OCI-LY7 (cell line): ENCODE results near the gene UNC13A. TPM values are rescaled to one million over a fixed set of nuclear protein-coding genes. Genes with fewer than 3 reads are reported as not detected.

Source experiments
- BruUV-seq: library from RNA; stranded (reverse); fragments of 400-500 nt; replicated peaks from 2 replicates; lab custom pipeline; 2021; lab: Mats Ljungman, UMichigan
- CTCF ChIA-PET: fragments of 300-600 bp; sonication (Branson Sonifier 250); formaldehyde crosslinking; loops from one replicate; lab custom pipeline; 2022; ENCODE audit warnings: antibody characterized with exemption; ENCODE audit not compliant: unreplicated experiment; lab: Charles Lee
- POLR2A ChIA-PET: fragments of 300-600 bp; sonication (Branson Sonifier 250); formaldehyde crosslinking; loops from one replicate; lab custom pipeline; 2022; ENCODE audit warnings: antibody characterized with exemption; lab: Charles Lee
- DNase-seq: peaks from one replicate; pipeline ENCODE4 v3.0.0-alpha.2; 2015; ENCODE audit warnings: low spot score
- H2AFZ ChIP-seq: fragments of 200-600 bp; sonication (generic), shearing (Covaris generic); 2 replicates; pipeline ENCODE4 v1.6.1; 2014; ENCODE audit warnings: mild to moderate bottlenecking, antibody characterized with exemption, low read length, moderate library complexity
- H3K27ac ChIP-seq: fragments of 200-600 bp; sonication (generic); 2 replicates; pipeline ENCODE4 v1.5.1; 2014; ENCODE audit warnings: mixed run types, low read depth, mild to moderate bottlenecking, moderate library complexity, low read length, inconsistent platforms; ENCODE audit not compliant: poor library complexity, severe bottlenecking
- H3K36me3 ChIP-seq: fragments of 200-600 bp; sonication (generic); 2 replicates; pipeline ENCODE4 v1.6.1; 2014; ENCODE audit warnings: mild to moderate bottlenecking, antibody characterized with exemption, low read length, moderate library complexity, mixed read lengths; ENCODE audit not compliant: insufficient read depth
- H3K4me1 ChIP-seq: fragments of 200-600 bp; sonication (generic); 2 replicates; pipeline ENCODE4 v1.5.1; 2014; ENCODE audit warnings: mild to moderate bottlenecking, low read length; ENCODE audit not compliant: insufficient read depth, poor library complexity, severe bottlenecking
- H3K4me2 ChIP-seq: fragments of 200-600 bp; sonication (generic); 2 replicates; pipeline ENCODE4 v1.6.1; 2014; ENCODE audit warnings: mild to moderate bottlenecking, low read length
- H3K4me3 ChIP-seq: fragments of 200-600 bp; sonication (generic); 2 replicates; pipeline ENCODE4 v1.5.1; 2014; ENCODE audit warnings: mild to moderate bottlenecking, low read depth, low read length; ENCODE audit not compliant: poor library complexity, severe bottlenecking
- H3K79me2 ChIP-seq: fragments of 200-600 bp; sonication (generic); 2 replicates; pipeline ENCODE4 v1.6.1; 2016; ENCODE audit warnings: low read depth, mild to moderate bottlenecking, low read length, moderate library complexity, mixed read lengths; ENCODE audit not compliant: insufficient read depth
- H3K9me2 ChIP-seq: fragments of 200-600 bp; sonication (generic); 2 replicates; pipeline ENCODE4 v1.6.1; 2016; ENCODE audit warnings: mild to moderate bottlenecking, low read length, mixed read lengths; ENCODE audit not compliant: insufficient read depth
- H3K9me3 ChIP-seq: fragments of 200-600 bp; sonication (generic); 2 replicates; pipeline ENCODE4 v1.6.1; 2014; ENCODE audit warnings: mild to moderate bottlenecking, mixed run types, low read length, mixed read lengths
- H4K20me1 ChIP-seq: fragments of 200-600 bp; sonication (generic); 2 replicates; pipeline ENCODE4 v1.6.1; 2014; ENCODE audit warnings: mild to moderate bottlenecking, antibody characterized with exemption, low read length, moderate library complexity, mixed read lengths; ENCODE audit not compliant: insufficient read depth
- EZH2phosphoT487 ChIP-seq: fragments of 200-600 bp; sonication (generic); IDR thresholded peaks from 2 replicates; pipeline ENCODE4 v1.6.1; 2018; ENCODE audit warnings: low read depth, borderline replicate concordance, mild to moderate bottlenecking, mixed run types, antibody characterized with exemption, low read length, moderate library complexity, mixed read lengths
- intact Hi-C: fragments of 100-400 bp; cut with micrococcal nuclease; formaldehyde crosslinking; loops from one replicate; pipeline ENCODE4 v1.10.0; 2022; ENCODE audit not compliant: unreplicated experiment
- total RNA-seq, 2 experiments: library from RNA; depleted of rRNA in 1 of 2; stranded (reverse); fragments of >200 nt in 1 of 2; shearing (Covaris generic) in 1 of 2; gene quantifications; 2 replicates each; pipeline ENCODE4 v1.2.3, GENCODE V29; 2014 to 2022
- TF ChIP-seq, protein P1 (sequence below): fragments of 200-600 bp; sonication (generic); conservative IDR thresholded peaks from 2 replicates; pipeline ENCODE4 v1.5.1; 2014; ENCODE audit warnings: mild to moderate bottlenecking, antibody characterized with exemption, low read length, moderate library complexity, mixed read lengths

Gene UNC13A
- total RNA-seq, 2 experiments from 2014 or later = 0.72 to 0.92 TPM

DNA sequence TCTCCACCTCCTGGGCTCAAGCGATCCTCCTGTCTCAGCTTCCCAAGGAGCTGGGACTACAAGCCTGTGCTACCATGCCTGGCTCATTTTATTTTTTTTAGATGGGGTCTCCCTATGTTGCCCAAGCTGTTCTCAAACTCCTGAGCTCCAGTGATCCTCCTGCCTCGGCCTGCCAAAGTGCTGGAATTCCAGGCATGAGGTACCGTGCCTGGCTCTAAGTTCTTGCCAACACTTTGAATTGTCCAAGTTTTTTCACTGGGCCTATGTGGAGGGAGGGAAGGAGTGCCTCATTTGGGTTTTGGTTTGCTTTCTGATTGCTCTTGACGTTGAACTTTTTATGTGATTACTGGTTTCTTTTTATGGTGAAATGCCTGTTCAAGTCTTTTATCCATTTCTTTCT, 4.4 kb upstream of the UNC13A start:
- intact Hi-C loops = no loop called here
- no peak for DNase-seq
- H3K36me3 ChIP-seq = no peaks in the 10 kb centered on the region
- no peak overlapping the region for H3K27ac ChIP-seq
- H2AFZ ChIP-seq = no peak overlapping the region
- TF ChIP-seq, protein P1, sequence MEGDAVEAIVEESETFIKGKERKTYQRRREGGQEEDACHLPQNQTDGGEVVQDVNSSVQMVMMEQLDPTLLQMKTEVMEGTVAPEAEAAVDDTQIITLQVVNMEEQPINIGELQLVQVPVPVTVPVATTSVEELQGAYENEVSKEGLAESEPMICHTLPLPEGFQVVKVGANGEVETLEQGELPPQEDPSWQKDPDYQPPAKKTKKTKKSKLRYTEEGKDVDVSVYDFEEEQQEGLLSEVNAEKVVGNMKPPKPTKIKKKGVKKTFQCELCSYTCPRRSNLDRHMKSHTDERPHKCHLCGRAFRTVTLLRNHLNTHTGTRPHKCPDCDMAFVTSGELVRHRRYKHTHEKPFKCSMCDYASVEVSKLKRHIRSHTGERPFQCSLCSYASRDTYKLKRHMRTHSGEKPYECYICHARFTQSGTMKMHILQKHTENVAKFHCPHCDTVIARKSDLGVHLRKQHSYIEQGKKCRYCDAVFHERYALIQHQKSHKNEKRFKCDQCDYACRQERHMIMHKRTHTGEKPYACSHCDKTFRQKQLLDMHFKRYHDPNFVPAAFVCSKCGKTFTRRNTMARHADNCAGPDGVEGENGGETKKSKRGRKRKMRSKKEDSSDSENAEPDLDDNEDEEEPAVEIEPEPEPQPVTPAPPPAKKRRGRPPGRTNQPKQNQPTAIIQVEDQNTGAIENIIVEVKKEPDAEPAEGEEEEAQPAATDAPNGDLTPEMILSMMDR = no peak
- TF ChIP-seq EZH2phosphoT487 = no peak
- H3K79me2 ChIP-seq = no peaks in the 10 kb centered on the region
- no peaks in the 10 kb centered on the region for H4K20me1 ChIP-seq
- no TSS peak for BruUV-seq
- no peaks in the 10 kb centered on the region for H3K9me2 ChIP-seq
- H3K4me2 ChIP-seq = no peak overlapping the region
- ChIA-PET CTCF (no interaction called here), POLR2A (no interaction called here)
- H3K4me3 ChIP-seq = no peak overlapping the region
- H3K4me1 ChIP-seq = no peaks in the 10 kb centered on the region
- H3K9me3 ChIP-seq = no peaks in the 10 kb centered on the region

DNA sequence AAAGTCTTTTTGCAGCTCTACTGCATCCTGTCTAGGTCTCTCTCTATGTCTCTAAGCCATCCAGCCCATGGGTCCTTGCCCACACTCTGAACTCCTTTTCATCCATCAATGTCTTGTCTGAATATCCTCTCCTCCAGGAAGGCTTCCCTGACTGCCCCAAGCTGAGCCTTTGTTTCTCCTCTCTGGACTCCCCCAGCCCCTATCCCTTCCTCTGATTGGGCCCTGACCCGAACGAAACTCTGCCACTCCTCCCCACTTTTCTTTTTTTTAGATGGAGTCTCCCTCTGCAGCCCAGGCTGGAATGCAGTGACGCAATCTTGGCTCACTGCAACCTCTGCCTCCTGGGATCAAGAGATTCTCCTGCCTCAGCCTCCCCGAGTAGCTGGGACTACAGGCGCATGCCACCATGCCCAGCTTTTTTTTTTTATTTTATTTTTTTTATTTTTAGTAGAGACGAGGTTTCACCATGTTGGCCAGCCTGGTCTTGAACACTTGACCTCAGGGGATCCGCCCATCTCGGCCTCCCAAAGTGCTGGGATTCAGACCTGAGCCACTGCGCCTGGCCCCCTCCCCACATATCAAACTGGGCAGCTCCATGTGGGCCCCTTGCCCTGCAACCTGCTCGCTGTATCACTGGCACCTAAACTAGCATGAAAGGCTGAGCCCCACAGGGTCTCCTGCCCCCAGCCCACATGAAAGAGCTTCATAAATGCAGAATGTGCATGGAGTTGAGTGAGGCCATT, 870 bp upstream of the UNC13A start:
- CTCF ChIA-PET = interaction anchor here (0.6 kb wide), 1 partner anchor 110 kb away, joined by 3 read pairs; no protein-coding TSS in a partner anchor
- intact Hi-C loops = no loop called here
- no peak for DNase-seq
- no peaks in the 10 kb centered on the region for H3K4me1 ChIP-seq
- POLR2A ChIA-PET = interaction anchor here (0.5 to 0.7 kb wide), 2 partner anchors 65 to 230 kb away, joined by 3 read pairs; no protein-coding TSS in a partner anchor
- no peaks in the 10 kb centered on the region for H3K79me2 ChIP-seq
- no peaks in the 10 kb centered on the region for H4K20me1 ChIP-seq
- H3K4me3 ChIP-seq = no peak overlapping the region
- H3K9me2 ChIP-seq = no peaks in the 10 kb centered on the region
- H3K4me2 ChIP-seq = no peak overlapping the region
- no TSS peak for BruUV-seq
- TF ChIP-seq, protein P1 = 0 out of 2 replicates have a peak, but pooled peaks have one; percentile 20
- TF ChIP-seq EZH2phosphoT487 = no peak
- no peaks in the 10 kb centered on the region for H3K9me3 ChIP-seq
- no peak overlapping the region for H3K27ac ChIP-seq
- no peaks in the 10 kb centered on the region for H3K36me3 ChIP-seq
- no peak overlapping the region for H2AFZ ChIP-seq
